IMR-90 (cell line): ENCODE results near the gene AP2B1.

Experiments
- CEBPB ChIP-seq: IDR thresholded peaks from 2 replicates; pipeline ENCODE4 v1.6.1; 2012; ENCODE audit warnings: low read depth, low read length, improper control_type of control experiment
- CHD1 ChIP-seq: IDR thresholded peaks from 2 replicates; pipeline ENCODE4 v1.6.1; 2012; ENCODE audit warnings: low read depth, low read length, improper control_type of control experiment
- POLR2A ChIP-seq: IDR thresholded peaks from 2 replicates; pipeline ENCODE4 v1.6.1; 2012; ENCODE audit warnings: mild to moderate bottlenecking, low read depth, low read length
- RCOR1 ChIP-seq: IDR thresholded peaks from 2 replicates; pipeline ENCODE4 v1.6.1; 2012; ENCODE audit warnings: mild to moderate bottlenecking, low read length, improper control_type of control experiment; ENCODE audit not compliant: insufficient replicate concordance
- TF ChIP-seq, protein P1 (sequence below): conservative IDR thresholded peaks from 2 replicates; pipeline ENCODE4 v1.5.1; 2012; ENCODE audit warnings: mild to moderate bottlenecking, low read depth, low read length, improper control_type of control experiment
- TF ChIP-seq, protein P2 (sequence below): fragments of 150-350 bp; IDR thresholded peaks from 2 replicates; pipeline ENCODE4 v1.6.1; 2017; ENCODE audit warnings: mild to moderate bottlenecking, antibody characterized with exemption, low read length, low read depth

DNA sequence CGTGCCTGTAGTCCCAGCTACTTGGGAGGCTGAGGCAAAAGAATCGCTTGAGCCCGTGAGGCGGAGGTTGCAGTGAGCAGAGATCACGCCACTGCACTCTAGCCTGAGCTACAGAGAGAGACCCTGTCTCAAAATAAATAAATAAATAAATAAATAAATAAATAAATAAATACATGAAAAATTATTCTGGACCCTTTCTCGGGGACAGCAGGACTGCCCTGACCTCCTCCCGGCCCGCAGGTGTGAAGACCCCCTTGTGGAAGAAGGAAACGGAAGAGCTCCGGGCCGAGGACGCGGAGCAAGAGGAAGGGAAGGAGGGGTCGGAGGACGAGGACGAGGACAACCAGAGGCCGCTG is 176.6 kb downstream of the AP2B1 start:
- TF ChIP-seq CEBPB (no peak), POLR2A (no peak), CHD1 (no peak), RCOR1 (no peak)
- TF ChIP-seq, protein P1, sequence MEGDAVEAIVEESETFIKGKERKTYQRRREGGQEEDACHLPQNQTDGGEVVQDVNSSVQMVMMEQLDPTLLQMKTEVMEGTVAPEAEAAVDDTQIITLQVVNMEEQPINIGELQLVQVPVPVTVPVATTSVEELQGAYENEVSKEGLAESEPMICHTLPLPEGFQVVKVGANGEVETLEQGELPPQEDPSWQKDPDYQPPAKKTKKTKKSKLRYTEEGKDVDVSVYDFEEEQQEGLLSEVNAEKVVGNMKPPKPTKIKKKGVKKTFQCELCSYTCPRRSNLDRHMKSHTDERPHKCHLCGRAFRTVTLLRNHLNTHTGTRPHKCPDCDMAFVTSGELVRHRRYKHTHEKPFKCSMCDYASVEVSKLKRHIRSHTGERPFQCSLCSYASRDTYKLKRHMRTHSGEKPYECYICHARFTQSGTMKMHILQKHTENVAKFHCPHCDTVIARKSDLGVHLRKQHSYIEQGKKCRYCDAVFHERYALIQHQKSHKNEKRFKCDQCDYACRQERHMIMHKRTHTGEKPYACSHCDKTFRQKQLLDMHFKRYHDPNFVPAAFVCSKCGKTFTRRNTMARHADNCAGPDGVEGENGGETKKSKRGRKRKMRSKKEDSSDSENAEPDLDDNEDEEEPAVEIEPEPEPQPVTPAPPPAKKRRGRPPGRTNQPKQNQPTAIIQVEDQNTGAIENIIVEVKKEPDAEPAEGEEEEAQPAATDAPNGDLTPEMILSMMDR: no peak
- TF ChIP-seq, protein P2, sequence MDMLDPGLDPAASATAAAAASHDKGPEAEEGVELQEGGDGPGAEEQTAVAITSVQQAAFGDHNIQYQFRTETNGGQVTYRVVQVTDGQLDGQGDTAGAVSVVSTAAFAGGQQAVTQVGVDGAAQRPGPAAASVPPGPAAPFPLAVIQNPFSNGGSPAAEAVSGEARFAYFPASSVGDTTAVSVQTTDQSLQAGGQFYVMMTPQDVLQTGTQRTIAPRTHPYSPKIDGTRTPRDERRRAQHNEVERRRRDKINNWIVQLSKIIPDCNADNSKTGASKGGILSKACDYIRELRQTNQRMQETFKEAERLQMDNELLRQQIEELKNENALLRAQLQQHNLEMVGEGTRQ: no peak
